ENCODE data around the gene HINT1.
"Not testable (repeated sequence)": the region's sequence is repeated elsewhere in the genome, so short reads cannot be mapped to it uniquely, and the experiment has no call there.

HINT1 gene

GRCh38 chr5:131150408-131150807 lies 14.6 kb downstream of the HINT1 start:
- H3K27ac ChIP-seq: no peak overlapping the region
- H3K4me3 ChIP-seq: no peak overlapping the region
- no peak for DNase-seq
- intact Hi-C loops (cut with DNase I; ENCODE audit: low total_unique reads): no loop called here
- TF ChIP-seq, protein P1, sequence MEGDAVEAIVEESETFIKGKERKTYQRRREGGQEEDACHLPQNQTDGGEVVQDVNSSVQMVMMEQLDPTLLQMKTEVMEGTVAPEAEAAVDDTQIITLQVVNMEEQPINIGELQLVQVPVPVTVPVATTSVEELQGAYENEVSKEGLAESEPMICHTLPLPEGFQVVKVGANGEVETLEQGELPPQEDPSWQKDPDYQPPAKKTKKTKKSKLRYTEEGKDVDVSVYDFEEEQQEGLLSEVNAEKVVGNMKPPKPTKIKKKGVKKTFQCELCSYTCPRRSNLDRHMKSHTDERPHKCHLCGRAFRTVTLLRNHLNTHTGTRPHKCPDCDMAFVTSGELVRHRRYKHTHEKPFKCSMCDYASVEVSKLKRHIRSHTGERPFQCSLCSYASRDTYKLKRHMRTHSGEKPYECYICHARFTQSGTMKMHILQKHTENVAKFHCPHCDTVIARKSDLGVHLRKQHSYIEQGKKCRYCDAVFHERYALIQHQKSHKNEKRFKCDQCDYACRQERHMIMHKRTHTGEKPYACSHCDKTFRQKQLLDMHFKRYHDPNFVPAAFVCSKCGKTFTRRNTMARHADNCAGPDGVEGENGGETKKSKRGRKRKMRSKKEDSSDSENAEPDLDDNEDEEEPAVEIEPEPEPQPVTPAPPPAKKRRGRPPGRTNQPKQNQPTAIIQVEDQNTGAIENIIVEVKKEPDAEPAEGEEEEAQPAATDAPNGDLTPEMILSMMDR (IDR thresholded peaks at IDR 0.05): no peak
- no peaks in the 10 kb centered on the region for H3K36me3 ChIP-seq
- H3K4me1 ChIP-seq: no peaks in the 10 kb centered on the region
- H3K9me3 ChIP-seq: no peaks in the 10 kb centered on the region
- no peaks in the 10 kb centered on the region for H3K27me3 ChIP-seq

DNA sequence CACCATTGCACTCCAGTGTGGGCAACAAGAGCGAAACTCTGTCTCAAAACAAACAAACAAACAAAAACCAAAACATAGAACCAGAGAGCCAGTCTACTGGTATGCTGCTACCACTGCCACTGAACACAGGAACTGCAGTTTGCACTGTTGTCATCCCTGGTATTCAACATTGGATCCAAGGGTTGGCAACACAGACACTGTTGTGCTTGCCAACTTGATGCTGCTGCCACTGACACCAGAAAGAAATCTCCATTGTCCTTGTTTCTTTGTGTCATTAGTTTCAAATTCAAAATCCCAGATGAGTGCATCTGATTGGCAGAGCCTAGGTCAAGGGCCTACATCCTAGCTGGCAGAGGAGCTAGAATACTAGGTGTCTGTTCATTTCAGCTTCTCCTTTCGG lies 16.2 kb downstream of the HINT1 start:
- Histone ChIP-seq H3K36me3 (no peaks in the 10 kb centered on the region), H3K27me3 (no peaks in the 10 kb centered on the region), H3K4me1 (no peaks in the 10 kb centered on the region), H3K4me3 (no peak overlapping the region), H3K27ac (no peak overlapping the region), H3K9me3 (no peaks in the 10 kb centered on the region)
- DNase-seq: no peak
- TF ChIP-seq, protein P1 (IDR thresholded peaks at IDR 0.05): no peak
- intact Hi-C loops (cut with DNase I; ENCODE audit: low total_unique reads): no loop called here

DNA sequence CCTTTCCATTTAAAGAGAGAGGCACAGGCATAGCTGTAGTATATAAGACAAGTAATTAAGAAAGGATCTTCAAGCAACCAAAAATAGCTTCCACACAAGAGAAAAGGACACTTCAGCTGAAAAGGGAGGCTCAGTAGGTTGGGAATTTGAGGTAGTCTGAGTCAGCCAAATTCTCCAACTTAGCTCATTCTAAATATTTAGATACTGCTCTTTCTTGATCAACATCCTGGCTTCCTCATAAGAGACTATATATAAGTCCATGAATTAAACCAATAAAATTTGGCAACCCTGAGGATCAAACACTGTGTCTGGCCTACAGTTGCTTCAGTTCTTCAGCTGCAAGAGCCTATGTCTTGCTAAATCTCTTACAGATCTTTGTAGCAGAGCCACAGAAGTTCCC lies 17.8 kb downstream of the HINT1 start:
- Histone ChIP-seq H3K27me3 (no peaks in the 10 kb centered on the region), H3K4me1 (no peaks in the 10 kb centered on the region), H3K36me3 (no peaks in the 10 kb centered on the region), H3K9me3 (no peaks in the 10 kb centered on the region), H3K27ac (no peak overlapping the region), H3K4me3 (no peak overlapping the region)
- no peak for DNase-seq
- TF ChIP-seq, protein P1 (IDR thresholded peaks at IDR 0.05): no peak
- intact Hi-C loops (cut with DNase I; ENCODE audit: low total_unique reads): no loop called here

DNA sequence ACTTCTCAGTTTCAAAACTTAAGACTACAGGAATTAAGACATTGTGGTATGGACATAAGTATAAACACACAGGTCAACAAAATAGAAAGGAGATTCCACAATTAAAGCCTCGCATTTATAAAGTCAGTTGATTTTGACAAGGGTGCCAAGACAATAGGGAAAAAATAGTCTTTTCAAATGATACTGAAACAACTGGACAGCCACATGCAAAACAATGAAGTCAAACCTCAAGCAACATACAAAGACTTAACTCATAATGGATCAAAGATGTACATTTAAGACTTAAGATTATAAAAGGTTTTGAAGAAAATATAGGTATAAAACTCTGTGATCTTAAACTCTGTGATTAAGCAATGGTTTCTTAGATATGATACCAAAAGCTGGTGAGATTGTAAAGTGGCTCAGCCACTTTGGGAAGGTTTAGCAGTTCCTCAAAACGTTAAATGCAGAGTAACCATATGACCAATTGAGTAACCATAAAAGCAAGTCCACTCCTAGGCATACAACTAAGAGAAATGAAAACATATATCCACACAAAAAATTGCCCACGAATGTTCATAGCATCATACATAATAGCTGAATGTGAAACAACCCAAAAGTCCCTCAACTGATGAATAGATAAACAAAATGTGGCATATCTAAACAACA lies 22.0 kb downstream of the HINT1 start:
- DNase-seq: no peak
- Histone ChIP-seq H3K36me3 (no peaks in the 10 kb centered on the region), H3K9me3 (no peaks in the 10 kb centered on the region), H3K4me3 (no peak overlapping the region), H3K4me1 (no peaks in the 10 kb centered on the region), H3K27me3 (no peaks in the 10 kb centered on the region), H3K27ac (no peak overlapping the region)
- intact Hi-C loops (cut with DNase I; ENCODE audit: low total_unique reads): no loop called here
- TF ChIP-seq, protein P1 (IDR thresholded peaks at IDR 0.05): no peak

DNA sequence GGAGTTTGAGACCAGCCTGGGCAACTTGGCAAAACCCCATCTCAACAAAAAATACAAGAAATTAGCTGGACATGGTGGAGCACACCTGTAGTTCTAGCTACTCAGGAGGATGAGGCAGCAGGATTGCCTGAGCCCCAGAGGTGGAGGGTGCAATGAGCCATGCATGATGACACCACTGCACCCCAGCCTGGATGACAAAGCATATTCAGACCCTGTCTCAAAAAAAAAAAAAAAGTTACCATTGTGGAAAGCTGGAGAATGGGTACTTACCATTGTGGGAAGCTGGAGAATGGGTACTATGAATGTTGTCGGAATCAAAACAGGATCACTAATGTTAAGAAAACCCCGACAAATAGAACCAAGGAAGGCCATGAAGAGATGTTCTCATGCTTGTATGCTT lies 25.7 kb downstream of the HINT1 start:
- H3K9me3 ChIP-seq: no peaks in the 10 kb centered on the region
- no peak for DNase-seq
- intact Hi-C loops (cut with DNase I; ENCODE audit: low total_unique reads): no loop called here
- H3K27ac ChIP-seq: no peak overlapping the region
- H3K4me1 ChIP-seq: no peaks in the 10 kb centered on the region
- H3K27me3 ChIP-seq: no peaks in the 10 kb centered on the region
- H3K4me3 ChIP-seq: no peak overlapping the region
- TF ChIP-seq, protein P1 (IDR thresholded peaks at IDR 0.05): no peak
- no peaks in the 10 kb centered on the region for H3K36me3 ChIP-seq

- H3K27ac ChIP-seq; intact Hi-C loops (cut with DNase I; ENCODE audit: low total_unique reads); H3K36me3 ChIP-seq; H3K27me3 ChIP-seq; H3K4me1 ChIP-seq; H3K9me3 ChIP-seq; H3K4me3 ChIP-seq; DNase-seq: not testable (repeated sequence)
Observed at GRCh38 chr5:131138406-131138805, 26.6 kb downstream of the HINT1 start.

- H3K4me3 ChIP-seq; intact Hi-C loops (cut with DNase I; ENCODE audit: low total_unique reads); H3K36me3 ChIP-seq; H3K27me3 ChIP-seq; H3K9me3 ChIP-seq; H3K27ac ChIP-seq; H3K4me1 ChIP-seq; DNase-seq: not testable (repeated sequence)
Observed at GRCh38 chr5:131133091-131133490, 32.0 kb downstream of the HINT1 start.

Measured in tibial artery (tissue), 4 donors.